Pancreas (tissue), 10 donors: Measurements from ENCODE around the gene ARHGAP40. TPM values are rescaled to one million over a fixed set of nuclear protein-coding genes. Genes with fewer than 3 reads are reported as not detected.
A peak's percentile ranks its signal among the peaks of the same experiment; 100 is the strongest.

Source experiments
- ATAC-seq, 4 donors: fragments of 200-7000 bp; cut with Tn5 transposase; one replicate each; pipeline versions ENCODE4 v1.8.0 to v1.9.1; 2020; ENCODE audit warnings: mild to moderate bottlenecking in 4 of 4, moderate library complexity in 4 of 4
- DNase-seq, 6 donors: peaks; one replicate each; pipeline ENCODE4 v3.0.0-alpha.2; 2020
- FAIRE-seq: peaks from 2 replicates; lab custom pipeline; 2012; peaks lifted over from hg19 to GRCh38; lab: Jason Lieb, UNC
- H3K27ac ChIP-seq, 4 donors: fragments of 200-600 bp; sonication (generic); 1 replicate in 3 of 4; 2 replicates in 1 of 4; pipeline versions ENCODE4 v1.5.0 to v1.8.0; 2020
- H3K27me3 ChIP-seq, 4 donors: fragments of 200-600 bp; one replicate each; pipeline ENCODE4 v1.8.0; 2021
- H3K36me3 ChIP-seq, 3 donors: fragments of 200-600 bp; sonication (generic) in 1 of 3; one replicate each; pipeline versions ENCODE4 v1.5.0 to v1.8.0; 2020 to 2021
- H3K4me1 ChIP-seq, 3 donors: fragments of 200-600 bp; one replicate each; pipeline ENCODE4 v1.8.0; 2021
- H3K4me3 ChIP-seq, 4 donors: fragments of 200-600 bp; sonication (generic) in 2 of 4; one replicate each; pipeline versions ENCODE4 v1.5.0 to v1.8.0; 2020 to 2021
- H3K9me3 ChIP-seq, 4 donors: fragments of 200-600 bp; one replicate each; pipeline ENCODE4 v1.8.0; 2021
- WGBS, 2 donors: extraction: QIAGEN DNeasy Blood & Tissue Kit; methylation state at CpG; one replicate each; pipeline ENCODE4 v1.1.7; 2013; 5-methylcytosine and 5-hydroxymethylcytosine counted together
- intact Hi-C, 3 donors: fragments of 100-400 bp; cut with DNase I; formaldehyde crosslinking; loops; one replicate each; pipeline versions ENCODE4 v1.11.1 to v1.14.2; 2022
- polyA plus RNA-seq, 2 donors: library from polyadenylated mRNA; stranded (reverse); fragments of 200-250 nt; gene quantifications; one replicate each; pipeline ENCODE4 v1.2.3, GENCODE V29; 2013
- total RNA-seq, 6 donors: library from RNA; stranded (reverse); fragmentation: NEBNext Ultra II Directional in 4 of 6; extraction: Animal tissue kit (Norgen Biotek cat#: 25700) in 4 of 6; gene quantifications; one replicate each; pipeline versions ENCODE4 v1.2.1 to v1.2.4, GENCODE V29; 2021 to 2023
- TF ChIP-seq, protein P1 (sequence below), 4 donors: fragments of 200-600 bp; sonication (generic) in 3 of 4; IDR thresholded peaks; one replicate each; pipeline versions ENCODE4 v1.5.0 to v1.8.0; 2021; ENCODE audit warnings: antibody characterized with exemption in 4 of 4
- donor health status: healthy with polysubstance abuse.
- donor health status: DM: no; HTN: no; CAD: no; lungs with moderate emphysema.
- donor health status: DM: no; HTN: no; CAD: no.
- donor health status: control.
- donor health status: control.
- donor health status: Bipolar disorder and iron deficiency.
- donor health status: DM: yes; HTN: yes; CAD: no.
- donor health status: DM: no; HTN: no; CAD: no.
- donor health status: DM: no; HTN: no; CAD: no.
- donor health status: DM: yes; HTN: yes; CAD: no.

The ARHGAP40 gene
- total and polyA plus RNA-seq, 8 donors = 0.08 to 0.23 (median 0.23) TPM; not detected in 5

- no peaks in the 10 kb centered on the region for H3K36me3 ChIP-seq
- H3K27ac ChIP-seq = no peak overlapping the region
- ATAC-seq = no peak
- no peak for DNase-seq
- intact Hi-C loops = no loop called here
- no peaks in the 10 kb centered on the region for H3K27me3 ChIP-seq
- no peaks in the 10 kb centered on the region for H3K9me3 ChIP-seq
- TF ChIP-seq, protein P1, sequence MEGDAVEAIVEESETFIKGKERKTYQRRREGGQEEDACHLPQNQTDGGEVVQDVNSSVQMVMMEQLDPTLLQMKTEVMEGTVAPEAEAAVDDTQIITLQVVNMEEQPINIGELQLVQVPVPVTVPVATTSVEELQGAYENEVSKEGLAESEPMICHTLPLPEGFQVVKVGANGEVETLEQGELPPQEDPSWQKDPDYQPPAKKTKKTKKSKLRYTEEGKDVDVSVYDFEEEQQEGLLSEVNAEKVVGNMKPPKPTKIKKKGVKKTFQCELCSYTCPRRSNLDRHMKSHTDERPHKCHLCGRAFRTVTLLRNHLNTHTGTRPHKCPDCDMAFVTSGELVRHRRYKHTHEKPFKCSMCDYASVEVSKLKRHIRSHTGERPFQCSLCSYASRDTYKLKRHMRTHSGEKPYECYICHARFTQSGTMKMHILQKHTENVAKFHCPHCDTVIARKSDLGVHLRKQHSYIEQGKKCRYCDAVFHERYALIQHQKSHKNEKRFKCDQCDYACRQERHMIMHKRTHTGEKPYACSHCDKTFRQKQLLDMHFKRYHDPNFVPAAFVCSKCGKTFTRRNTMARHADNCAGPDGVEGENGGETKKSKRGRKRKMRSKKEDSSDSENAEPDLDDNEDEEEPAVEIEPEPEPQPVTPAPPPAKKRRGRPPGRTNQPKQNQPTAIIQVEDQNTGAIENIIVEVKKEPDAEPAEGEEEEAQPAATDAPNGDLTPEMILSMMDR (IDR thresholded peaks at IDR 0.05) = no peak
- H3K4me1 ChIP-seq = no peaks in the 10 kb centered on the region
- no peak for FAIRE-seq
- 73 to 89% methylated on average over 1 of the region's 1 CpG for WGBS, 2 donors
- no peak overlapping the region for H3K4me3 ChIP-seq
These were observed 28.4 kb downstream of the ARHGAP40 start for GRCh38 chr20:38629979-38630378.

GRCh38 chr20:38630727-38631126 is 29.1 kb downstream of the ARHGAP40 start:
- TF ChIP-seq, protein P1 (IDR thresholded peaks at IDR 0.05) = no peak
- Histone ChIP-seq H3K36me3 (no peaks in the 10 kb centered on the region), H3K27ac (no peak overlapping the region), H3K9me3 (no peaks in the 10 kb centered on the region), H3K27me3 (no peaks in the 10 kb centered on the region), H3K4me3 (no peak overlapping the region), H3K4me1 (no peaks in the 10 kb centered on the region)
- FAIRE-seq (no peak), DNase-seq (no peak), ATAC-seq (no peak)
- WGBS, 2 donors = 54 to 70% methylated on average over 6 of the region's 6 CpGs
- intact Hi-C loops = no loop called here

DNA sequence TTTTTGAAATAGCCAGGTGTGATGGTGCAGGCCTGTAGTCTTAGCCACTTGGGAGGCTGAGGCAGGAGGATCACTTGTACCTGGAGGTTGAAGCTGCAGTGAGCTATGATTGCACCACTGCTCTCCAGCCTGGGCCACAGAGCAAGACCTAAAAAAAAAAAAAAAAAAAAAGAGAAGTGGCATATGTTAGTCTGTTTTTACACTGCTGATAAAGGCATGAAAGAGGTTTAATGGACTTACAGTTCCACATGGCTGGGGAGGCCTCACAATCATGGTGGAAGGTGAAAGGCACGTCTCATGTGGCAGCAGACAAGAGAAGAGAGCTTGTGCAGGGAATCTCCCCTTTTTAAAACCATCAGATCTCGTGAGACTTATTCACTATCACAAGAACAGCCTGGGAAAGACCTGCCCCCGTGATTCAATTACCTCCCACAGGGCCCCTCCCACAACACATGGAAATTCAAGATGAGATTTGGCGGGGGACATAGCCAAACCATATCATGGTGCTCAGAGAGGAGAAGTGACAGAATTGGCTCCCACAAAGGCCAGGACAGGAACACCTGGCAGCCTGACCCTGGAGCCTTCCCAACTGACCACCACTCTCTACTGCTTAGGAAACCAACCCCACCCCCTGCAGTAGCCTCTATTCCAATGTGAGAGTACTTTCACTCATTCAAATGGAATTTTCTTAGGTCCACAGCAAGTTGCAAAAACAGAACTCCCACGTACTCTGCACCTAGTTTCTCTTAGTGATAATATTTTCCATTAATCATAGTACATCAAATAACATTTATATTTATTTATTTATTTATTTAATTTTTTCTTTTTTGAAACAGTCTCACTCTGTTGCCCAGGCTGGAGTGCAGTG is 29.8 kb downstream of the ARHGAP40 start:
- peaks cover 0 to 3% (median 0%) of the 10 kb centered on the region in 4 donors for H3K27me3 ChIP-seq
- no peaks in the 10 kb centered on the region for H3K4me1 ChIP-seq
- intact Hi-C loops = no loop called here
- no peak overlapping the region for H3K27ac ChIP-seq
- 54 to 71% methylated on average over 5 of the region's 5 CpGs for WGBS, 2 donors
- FAIRE-seq (no peak), DNase-seq (no peak), ATAC-seq (no peak)
- TF ChIP-seq, protein P1 (IDR thresholded peaks at IDR 0.05) = no peak
- no peaks in the 10 kb centered on the region for H3K36me3 ChIP-seq
- H3K4me3 ChIP-seq = no peak overlapping the region
- no peaks in the 10 kb centered on the region for H3K9me3 ChIP-seq

DNA sequence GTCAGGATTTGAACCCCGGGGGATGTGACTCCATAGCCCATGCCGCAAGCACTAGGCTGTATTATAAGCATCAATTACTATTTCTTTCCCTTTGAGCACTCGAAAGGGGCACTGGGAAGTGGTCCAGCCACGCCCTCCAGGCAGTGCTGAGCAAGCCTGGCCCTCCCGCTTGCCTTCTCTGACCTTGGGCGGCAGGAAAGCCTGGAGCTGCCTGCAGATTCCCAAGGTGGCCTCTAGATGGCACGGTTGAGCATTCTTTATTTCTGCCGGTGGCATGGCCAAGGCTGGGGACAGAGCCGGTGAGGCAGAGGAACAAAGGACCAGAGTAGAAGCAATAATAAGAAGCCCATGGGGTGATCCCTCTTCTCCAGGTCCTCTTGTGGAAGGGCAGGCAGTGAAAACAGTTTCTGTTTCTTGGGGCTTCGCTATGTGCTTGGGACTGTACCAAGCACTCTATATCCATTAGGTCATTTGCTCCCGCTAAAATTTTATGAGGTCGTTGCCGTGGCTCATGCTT is 32.0 kb downstream of the ARHGAP40 start:
- DNase-seq (peak; percentile 23 to 75 (median 61)), FAIRE-seq (no peak), ATAC-seq (peak; percentile 53 to 96 (median 92))
- intact Hi-C loops = no loop called here
- peaks cover 0 to 3% (median 0%) of the 10 kb centered on the region in 4 donors for H3K27me3 ChIP-seq
- no peaks in the 10 kb centered on the region for H3K9me3 ChIP-seq
- no peaks in the 10 kb centered on the region for H3K4me1 ChIP-seq
- no peak overlapping the region for H3K27ac ChIP-seq
- H3K4me3 ChIP-seq = no peak overlapping the region
- no peaks in the 10 kb centered on the region for H3K36me3 ChIP-seq
- 32 to 33% methylated on average over 13 of the region's 13 CpGs for WGBS, 2 donors
- TF ChIP-seq, protein P1 (IDR thresholded peaks at IDR 0.05) = peak; percentile 71 to 89 (median 88)
